ENCODE data around the gene CTSW.

DNA sequence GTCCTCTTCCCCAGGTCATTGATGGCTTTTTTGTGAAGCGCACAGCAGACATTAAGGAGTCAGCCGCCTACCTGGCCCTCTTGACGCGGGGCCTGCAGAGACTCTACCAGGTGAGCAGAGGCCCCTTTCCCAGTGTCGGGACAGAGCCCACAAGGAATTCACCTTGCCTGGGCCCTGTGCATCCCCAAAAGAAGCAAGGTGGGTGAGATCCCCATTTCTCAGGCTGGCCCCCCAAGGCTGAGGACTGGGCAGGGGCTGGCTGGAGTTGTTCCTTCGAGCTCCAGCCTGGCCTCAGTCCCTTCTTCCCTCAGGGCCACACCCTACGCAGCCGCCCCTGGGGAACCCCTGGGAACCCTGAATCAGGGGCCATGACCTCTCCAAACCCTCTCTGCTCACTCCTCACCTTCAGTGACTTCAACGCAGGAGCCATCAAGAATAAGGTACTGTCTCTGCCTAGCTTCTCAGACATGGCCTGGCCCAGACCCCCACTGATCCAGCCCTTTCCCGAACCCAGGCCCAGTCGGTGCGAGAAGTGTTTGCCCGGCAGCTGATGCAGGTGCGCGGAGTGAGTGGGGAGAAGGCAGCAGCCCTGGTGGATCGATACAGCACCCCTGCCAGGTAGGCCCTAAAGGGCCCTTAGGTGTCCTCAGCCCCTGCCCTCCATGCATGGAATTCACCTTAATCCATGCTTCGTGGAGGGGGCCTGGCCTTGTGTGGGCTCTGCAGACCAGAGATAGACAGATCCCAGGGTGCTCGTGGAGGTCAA lies 14.7 kb upstream of the CTSW start:
- TF ChIP-seq, protein P1, sequence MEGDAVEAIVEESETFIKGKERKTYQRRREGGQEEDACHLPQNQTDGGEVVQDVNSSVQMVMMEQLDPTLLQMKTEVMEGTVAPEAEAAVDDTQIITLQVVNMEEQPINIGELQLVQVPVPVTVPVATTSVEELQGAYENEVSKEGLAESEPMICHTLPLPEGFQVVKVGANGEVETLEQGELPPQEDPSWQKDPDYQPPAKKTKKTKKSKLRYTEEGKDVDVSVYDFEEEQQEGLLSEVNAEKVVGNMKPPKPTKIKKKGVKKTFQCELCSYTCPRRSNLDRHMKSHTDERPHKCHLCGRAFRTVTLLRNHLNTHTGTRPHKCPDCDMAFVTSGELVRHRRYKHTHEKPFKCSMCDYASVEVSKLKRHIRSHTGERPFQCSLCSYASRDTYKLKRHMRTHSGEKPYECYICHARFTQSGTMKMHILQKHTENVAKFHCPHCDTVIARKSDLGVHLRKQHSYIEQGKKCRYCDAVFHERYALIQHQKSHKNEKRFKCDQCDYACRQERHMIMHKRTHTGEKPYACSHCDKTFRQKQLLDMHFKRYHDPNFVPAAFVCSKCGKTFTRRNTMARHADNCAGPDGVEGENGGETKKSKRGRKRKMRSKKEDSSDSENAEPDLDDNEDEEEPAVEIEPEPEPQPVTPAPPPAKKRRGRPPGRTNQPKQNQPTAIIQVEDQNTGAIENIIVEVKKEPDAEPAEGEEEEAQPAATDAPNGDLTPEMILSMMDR (IDR thresholded peaks at IDR 0.05): no peak
- no peak for TF ChIP-seq SIN3A (IDR thresholded peaks at IDR 0.05; ENCODE audit: borderline replicate concordance, insufficient read depth, low read depth, low read length)

Measured in Panc1 (cell line).